Hepatocyte (in vitro differentiated cells): Measurements from ENCODE around the gene PLXNA2. TPM values are rescaled to one million over a fixed set of nuclear protein-coding genes. Genes with fewer than 3 reads are reported as not detected.

Source experiments
- DNase-seq: peaks from one replicate; pipeline ENCODE4 v3.0.0-alpha.2; 2016; ENCODE audit warnings: low spot score
- H2AFZ ChIP-seq: fragments of 200-600 bp; sonication (generic); 2 replicates; pipeline ENCODE4 v1.6.0; 2016; ENCODE audit warnings: antibody characterized with exemption, mild to moderate bottlenecking
- H3K27ac ChIP-seq: fragments of 200-600 bp; sonication (generic); 2 replicates; pipeline ENCODE4 v1.5.1; 2016; ENCODE audit warnings: mild to moderate bottlenecking
- H3K27me3 ChIP-seq: fragments of 200-600 bp; sonication (generic); 2 replicates; pipeline ENCODE4 v1.6.1; 2016
- H3K36me3 ChIP-seq: fragments of 200-600 bp; sonication (generic); replicated peaks from 2 replicates; pipeline ENCODE4 v1.5.1; 2016; ENCODE audit warnings: low read depth; ENCODE audit not compliant: insufficient read depth
- H3K4me1 ChIP-seq: fragments of 200-600 bp; sonication (generic); 2 replicates; pipeline ENCODE4 v1.5.1; 2016; ENCODE audit warnings: mild to moderate bottlenecking, moderate library complexity; ENCODE audit not compliant: insufficient read depth
- H3K4me2 ChIP-seq: fragments of 200-600 bp; sonication (generic); 2 replicates; pipeline ENCODE4 v1.6.0; 2016
- H3K4me3 ChIP-seq: fragments of 200-600 bp; sonication (generic); 2 replicates; pipeline ENCODE4 v1.5.1; 2016; ENCODE audit warnings: mild to moderate bottlenecking
- H3K79me2 ChIP-seq: fragments of 200-600 bp; sonication (generic); 2 replicates; pipeline ENCODE4 v1.6.0; 2017; ENCODE audit warnings: mild to moderate bottlenecking
- H3K9me2 ChIP-seq: fragments of 200-600 bp; sonication (generic); replicated peaks from 2 replicates; pipeline ENCODE4 v1.6.0; 2017; ENCODE audit warnings: mild to moderate bottlenecking; ENCODE audit not compliant: insufficient read depth
- H3K9me3 ChIP-seq: fragments of 200-600 bp; sonication (generic); 2 replicates; pipeline ENCODE4 v1.5.1; 2016; ENCODE audit warnings: low read depth, mild to moderate bottlenecking
- H4K20me1 ChIP-seq: fragments of 200-600 bp; sonication (generic); 2 replicates; pipeline ENCODE4 v1.6.0; 2016; ENCODE audit warnings: mild to moderate bottlenecking; ENCODE audit not compliant: insufficient read depth, poor library complexity, severe bottlenecking
- EZH2 ChIP-seq: fragments of 200-600 bp; sonication (generic); IDR thresholded peaks from 2 replicates; pipeline ENCODE4 v1.6.1; 2016; ENCODE audit warnings: antibody characterized with exemption, mild to moderate bottlenecking, borderline replicate concordance
- EZH2phosphoT487 ChIP-seq: fragments of 200-600 bp; sonication (generic); IDR thresholded peaks from one replicate; pipeline ENCODE4 v1.6.1; 2018; ENCODE audit warnings: antibody characterized with exemption, mild to moderate bottlenecking, low read depth, moderate library complexity; ENCODE audit not compliant: unreplicated experiment, severe bottlenecking
- WGBS: methylation state at CpG from one replicate; pipeline ENCODE4 v1.1.6; 2016; ENCODE audit warnings: low lambda C conversion rate; ENCODE audit errors: missing lambda C conversion rate; 5-methylcytosine and 5-hydroxymethylcytosine counted together
- polyA plus RNA-seq: library from polyadenylated mRNA; unstranded; fragments of >200 nt; fragmentation: Nextera tagmentation; extraction: Ambion mirVana; gene quantifications from 2 replicates; pipeline ENCODE4 v1.2.1, GENCODE V29; 2016
- total RNA-seq: library from RNA; depleted of rRNA; stranded (reverse); fragments of >200 nt; gene quantifications from 2 replicates; pipeline ENCODE4 v1.2.3, GENCODE V29; 2014
- TF ChIP-seq, protein P1 (sequence below): fragments of 200-600 bp; sonication (generic); IDR thresholded peaks from 2 replicates; pipeline ENCODE4 v1.5.1; 2016; ENCODE audit warnings: antibody characterized with exemption, mild to moderate bottlenecking; ENCODE audit not compliant: poor library complexity

Gene PLXNA2
- total and polyA plus RNA-seq, 2 experiments from 2014 or later = 9.8 to 13.1 TPM

DNA sequence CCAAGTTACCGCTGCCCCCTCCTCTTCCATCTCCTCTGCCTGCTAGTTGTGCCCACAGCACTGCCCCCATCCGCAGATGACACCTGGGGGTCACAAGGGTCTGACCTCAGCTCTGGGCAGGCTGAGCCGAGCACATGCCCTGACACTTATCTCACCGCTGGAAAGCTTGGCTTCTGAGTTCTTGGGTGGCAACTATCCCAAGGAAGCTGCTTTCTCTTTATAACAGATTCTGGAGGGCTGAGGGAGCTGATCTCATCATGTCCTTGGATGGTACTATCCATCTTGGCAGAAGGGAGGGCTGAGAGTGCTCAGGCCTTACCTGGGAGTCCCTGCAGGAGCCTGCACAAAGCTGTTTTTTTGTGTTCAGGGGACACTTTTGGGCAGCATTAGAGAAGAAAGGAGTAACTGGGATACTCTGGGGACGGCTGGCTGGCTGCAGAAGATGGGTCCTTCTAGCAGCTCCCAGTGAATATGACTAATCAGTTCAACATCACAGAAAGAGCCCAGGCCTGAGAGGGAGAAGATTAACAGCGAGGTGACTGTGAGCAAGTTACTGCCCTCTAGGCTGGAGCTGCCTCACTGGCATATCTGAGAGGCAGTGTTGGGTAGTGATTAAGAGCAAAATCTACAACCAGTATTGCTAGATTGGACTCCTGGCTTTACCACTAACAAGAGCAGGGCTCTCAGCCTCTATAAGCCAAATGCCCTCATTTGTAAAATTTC lies 71.6 kb downstream of the PLXNA2 start:
- no peak overlapping the region for H2AFZ ChIP-seq
- no peak overlapping the region for H3K4me3 ChIP-seq
- H3K27ac ChIP-seq = peak overlapping the region; percentile 43
- H3K79me2 ChIP-seq = no peaks in the 10 kb centered on the region
- no peak overlapping the region for H3K4me2 ChIP-seq
- no peaks in the 10 kb centered on the region for H3K9me2 ChIP-seq
- no peak for TF ChIP-seq EZH2
- no peak for TF ChIP-seq EZH2phosphoT487
- TF ChIP-seq, protein P1, sequence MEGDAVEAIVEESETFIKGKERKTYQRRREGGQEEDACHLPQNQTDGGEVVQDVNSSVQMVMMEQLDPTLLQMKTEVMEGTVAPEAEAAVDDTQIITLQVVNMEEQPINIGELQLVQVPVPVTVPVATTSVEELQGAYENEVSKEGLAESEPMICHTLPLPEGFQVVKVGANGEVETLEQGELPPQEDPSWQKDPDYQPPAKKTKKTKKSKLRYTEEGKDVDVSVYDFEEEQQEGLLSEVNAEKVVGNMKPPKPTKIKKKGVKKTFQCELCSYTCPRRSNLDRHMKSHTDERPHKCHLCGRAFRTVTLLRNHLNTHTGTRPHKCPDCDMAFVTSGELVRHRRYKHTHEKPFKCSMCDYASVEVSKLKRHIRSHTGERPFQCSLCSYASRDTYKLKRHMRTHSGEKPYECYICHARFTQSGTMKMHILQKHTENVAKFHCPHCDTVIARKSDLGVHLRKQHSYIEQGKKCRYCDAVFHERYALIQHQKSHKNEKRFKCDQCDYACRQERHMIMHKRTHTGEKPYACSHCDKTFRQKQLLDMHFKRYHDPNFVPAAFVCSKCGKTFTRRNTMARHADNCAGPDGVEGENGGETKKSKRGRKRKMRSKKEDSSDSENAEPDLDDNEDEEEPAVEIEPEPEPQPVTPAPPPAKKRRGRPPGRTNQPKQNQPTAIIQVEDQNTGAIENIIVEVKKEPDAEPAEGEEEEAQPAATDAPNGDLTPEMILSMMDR = no peak
- no peaks in the 10 kb centered on the region for H3K36me3 ChIP-seq
- DNase-seq = no peak
- H3K9me3 ChIP-seq = no peaks in the 10 kb centered on the region
- peaks cover 36% of the 10 kb centered on the region for H3K4me1 ChIP-seq
- WGBS = 84% methylated on average over 6 of the region's 6 CpGs
- no peaks in the 10 kb centered on the region for H4K20me1 ChIP-seq
- H3K27me3 ChIP-seq = no peaks in the 10 kb centered on the region

DNA sequence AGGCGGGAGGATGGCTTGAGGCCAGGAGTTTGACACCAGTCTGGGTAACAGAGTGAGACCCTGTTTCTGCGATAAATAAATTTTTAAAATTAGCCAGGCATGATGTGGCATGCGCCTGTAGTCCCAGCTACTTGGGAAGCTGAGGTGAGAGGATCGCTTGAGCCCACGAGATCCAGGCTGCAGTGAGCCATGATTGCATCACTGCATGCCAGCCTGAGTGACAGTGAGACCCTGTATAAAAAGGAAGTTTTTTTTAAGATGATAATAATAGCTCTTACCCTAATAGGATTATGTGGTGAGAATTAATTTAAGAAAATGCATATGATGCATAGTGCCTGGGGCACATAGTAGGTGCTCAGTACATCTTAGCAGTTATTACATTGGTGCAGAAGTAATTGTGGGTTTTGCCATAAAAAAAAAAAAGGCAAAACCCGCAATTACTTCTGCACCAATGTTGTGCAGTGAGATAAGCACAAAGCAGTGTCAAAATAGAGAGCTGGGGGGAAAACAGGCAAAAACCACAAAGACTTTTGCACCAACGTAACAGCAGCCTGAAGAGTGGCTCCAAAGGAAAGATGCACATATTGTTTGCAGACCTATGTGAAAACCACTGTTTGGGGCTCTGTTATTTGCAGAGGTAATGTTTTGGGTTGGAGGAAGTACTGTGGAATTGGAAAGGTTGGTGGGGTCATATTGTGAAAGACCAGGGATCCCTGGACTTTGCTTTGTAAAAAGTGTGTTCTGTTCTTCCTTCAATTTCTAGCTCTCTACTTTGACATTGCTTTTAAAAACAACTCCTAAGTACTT lies 72.4 kb downstream of the PLXNA2 start:
- H3K4me1 ChIP-seq = peaks cover 29% of the 10 kb centered on the region
- H3K9me3 ChIP-seq = no peaks in the 10 kb centered on the region
- no peaks in the 10 kb centered on the region for H3K36me3 ChIP-seq
- 93% methylated on average over 7 of the region's 7 CpGs for WGBS
- no peak overlapping the region for H2AFZ ChIP-seq
- H3K79me2 ChIP-seq = no peaks in the 10 kb centered on the region
- TF ChIP-seq, protein P1 = no peak
- TF ChIP-seq EZH2phosphoT487 (no peak), EZH2 (no peak)
- no peaks in the 10 kb centered on the region for H4K20me1 ChIP-seq
- no peaks in the 10 kb centered on the region for H3K27me3 ChIP-seq
- peak overlapping the region; percentile 43 for H3K27ac ChIP-seq
- DNase-seq = no peak
- H3K9me2 ChIP-seq = no peaks in the 10 kb centered on the region
- H3K4me3 ChIP-seq = no peak overlapping the region
- H3K4me2 ChIP-seq = no peak overlapping the region

DNA sequence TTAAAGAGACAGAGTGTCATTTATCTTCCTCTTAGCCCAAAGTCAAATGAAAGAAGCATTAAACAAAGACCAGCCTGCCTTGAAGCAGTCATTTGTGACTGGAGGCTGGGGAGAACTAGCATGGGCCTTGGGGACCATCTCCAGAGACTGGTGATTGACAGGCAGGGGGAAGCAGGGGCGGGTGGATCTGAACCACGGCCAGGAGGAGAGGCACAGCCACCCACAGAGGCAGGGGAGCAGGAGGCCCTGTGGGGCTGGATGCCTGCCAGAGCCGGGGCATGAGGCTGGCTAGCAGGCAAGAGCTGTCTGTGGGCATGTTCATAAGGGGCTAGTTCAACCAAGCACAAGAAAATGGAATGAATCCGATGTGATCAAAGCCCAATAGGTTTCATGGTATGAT lies 73.9 kb downstream of the PLXNA2 start:
- H3K79me2 ChIP-seq = no peaks in the 10 kb centered on the region
- peaks cover 24% of the 10 kb centered on the region for H3K4me1 ChIP-seq
- 63% methylated on average over 3 of the region's 4 CpGs for WGBS
- TF ChIP-seq, protein P1 = no peak
- no peak for TF ChIP-seq EZH2phosphoT487
- TF ChIP-seq EZH2 = no peak
- no peaks in the 10 kb centered on the region for H4K20me1 ChIP-seq
- no peak overlapping the region for H2AFZ ChIP-seq
- H3K9me2 ChIP-seq = no peaks in the 10 kb centered on the region
- no peaks in the 10 kb centered on the region for H3K9me3 ChIP-seq
- no peak for DNase-seq
- no peaks in the 10 kb centered on the region for H3K27me3 ChIP-seq
- H3K4me3 ChIP-seq = no peak overlapping the region
- no peaks in the 10 kb centered on the region for H3K36me3 ChIP-seq
- no peak overlapping the region for H3K27ac ChIP-seq
- H3K4me2 ChIP-seq = no peak overlapping the region
